ENCODE results near the gene DNAJB8. TPM values are rescaled to one million over a fixed set of nuclear protein-coding genes. Genes with fewer than 3 reads are reported as not detected.

Gene DNAJB8
- total and polyA plus RNA-seq, 9 of the 15 experiments (the other 6 are each of a cell fraction or from before 2014, with no cell fraction given) = not detected

DNA sequence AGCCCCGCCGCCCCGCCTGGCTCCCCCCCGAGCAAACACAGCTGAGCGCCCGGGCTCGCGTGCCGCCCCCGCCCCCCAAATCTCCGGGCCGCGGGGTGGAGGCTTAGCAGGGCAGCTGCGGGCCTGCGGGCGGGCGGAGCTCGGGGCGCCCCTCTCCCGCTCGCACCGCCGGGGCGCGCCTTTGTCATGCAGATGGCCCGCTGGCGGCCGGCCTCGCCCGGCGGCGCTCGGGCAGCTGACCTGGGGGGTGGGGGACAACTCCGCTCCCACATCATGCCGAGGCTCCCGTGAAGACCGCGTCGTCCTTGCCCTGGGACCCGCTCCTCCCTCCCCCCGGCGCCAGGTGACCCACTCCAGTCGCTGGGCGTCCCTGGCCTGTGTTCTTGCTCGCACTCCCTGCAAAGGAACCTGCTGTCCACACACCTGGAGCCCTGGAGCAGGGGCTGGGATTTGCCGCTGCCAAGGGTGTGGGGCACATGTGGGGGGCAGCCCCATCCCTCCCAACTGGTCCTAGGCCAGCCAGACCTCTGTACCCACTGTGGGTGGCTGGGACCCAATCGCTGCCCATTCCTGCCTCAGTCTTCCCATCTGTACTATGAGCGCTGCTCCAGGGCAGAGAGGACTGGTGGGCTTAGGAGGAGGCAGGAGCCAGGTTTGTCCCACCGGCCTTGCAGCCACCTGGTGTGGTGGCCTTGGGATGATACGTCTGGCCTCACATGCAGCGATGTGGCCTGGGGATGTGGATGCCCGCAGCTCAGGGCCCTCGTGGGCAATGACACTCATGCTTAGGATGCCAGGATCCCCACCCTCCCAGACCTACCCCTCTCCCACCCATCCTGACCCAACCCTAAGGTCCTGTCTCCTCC, 33.5 kb downstream of the DNAJB8 start (continued):
- TF ChIP-seq, protein P1, sequence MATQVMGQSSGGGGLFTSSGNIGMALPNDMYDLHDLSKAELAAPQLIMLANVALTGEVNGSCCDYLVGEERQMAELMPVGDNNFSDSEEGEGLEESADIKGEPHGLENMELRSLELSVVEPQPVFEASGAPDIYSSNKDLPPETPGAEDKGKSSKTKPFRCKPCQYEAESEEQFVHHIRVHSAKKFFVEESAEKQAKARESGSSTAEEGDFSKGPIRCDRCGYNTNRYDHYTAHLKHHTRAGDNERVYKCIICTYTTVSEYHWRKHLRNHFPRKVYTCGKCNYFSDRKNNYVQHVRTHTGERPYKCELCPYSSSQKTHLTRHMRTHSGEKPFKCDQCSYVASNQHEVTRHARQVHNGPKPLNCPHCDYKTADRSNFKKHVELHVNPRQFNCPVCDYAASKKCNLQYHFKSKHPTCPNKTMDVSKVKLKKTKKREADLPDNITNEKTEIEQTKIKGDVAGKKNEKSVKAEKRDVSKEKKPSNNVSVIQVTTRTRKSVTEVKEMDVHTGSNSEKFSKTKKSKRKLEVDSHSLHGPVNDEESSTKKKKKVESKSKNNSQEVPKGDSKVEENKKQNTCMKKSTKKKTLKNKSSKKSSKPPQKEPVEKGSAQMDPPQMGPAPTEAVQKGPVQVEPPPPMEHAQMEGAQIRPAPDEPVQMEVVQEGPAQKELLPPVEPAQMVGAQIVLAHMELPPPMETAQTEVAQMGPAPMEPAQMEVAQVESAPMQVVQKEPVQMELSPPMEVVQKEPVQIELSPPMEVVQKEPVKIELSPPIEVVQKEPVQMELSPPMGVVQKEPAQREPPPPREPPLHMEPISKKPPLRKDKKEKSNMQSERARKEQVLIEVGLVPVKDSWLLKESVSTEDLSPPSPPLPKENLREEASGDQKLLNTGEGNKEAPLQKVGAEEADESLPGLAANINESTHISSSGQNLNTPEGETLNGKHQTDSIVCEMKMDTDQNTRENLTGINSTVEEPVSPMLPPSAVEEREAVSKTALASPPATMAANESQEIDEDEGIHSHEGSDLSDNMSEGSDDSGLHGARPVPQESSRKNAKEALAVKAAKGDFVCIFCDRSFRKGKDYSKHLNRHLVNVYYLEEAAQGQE (IDR thresholded peaks at IDR 0.05; ENCODE audit: borderline replicate concordance) = peak; percentile 25; the same call in 1 of the 2 replicates
- TF ChIP-seq, protein P1 (CRISPR knock-in tag; IDR thresholded peaks at IDR 0.05; ENCODE audit: low read depth) = no peak
- TF ChIP-seq SMAD3 (CRISPR knock-in tag; conservative IDR thresholded peaks at IDR 0.05) = no peak
- no peak for TF ChIP-seq ZNF830 (CRISPR knock-in tag; IDR thresholded peaks at IDR 0.05)
- TF ChIP-seq CCAR2 (IDR thresholded peaks at IDR 0.05; ENCODE audit: low read depth, low read length) = no peak

Measured in K562 (cell line).